ENCODE data around the gene ATXN7.

DNA sequence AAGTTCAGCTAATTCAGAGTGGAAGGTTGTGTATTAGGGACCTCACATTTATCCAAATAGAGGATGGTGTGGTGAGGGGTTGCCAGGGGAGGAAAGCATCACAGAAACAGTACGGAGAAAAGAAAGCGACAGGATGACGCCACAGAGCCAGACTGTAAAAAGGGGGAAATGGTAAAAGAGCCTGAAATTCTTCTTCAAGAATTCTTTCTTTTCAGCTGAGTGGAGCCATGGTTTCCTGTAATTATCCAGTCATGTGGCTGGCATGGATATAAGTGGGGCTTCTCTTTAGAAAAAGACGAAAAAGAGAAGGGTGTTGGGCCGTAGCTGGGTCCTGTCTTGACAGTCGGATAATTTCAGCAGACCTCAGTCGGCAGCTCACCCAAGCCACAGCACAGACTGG is 184.1 kb downstream of the ATXN7 start:
- no peak for TF ChIP-seq POLR2A (IDR thresholded peaks at IDR 0.05)
- TF ChIP-seq CTCF (IDR thresholded peaks at IDR 0.05): no peak
